SIG-M5 treated with dmso at 0.1 percent for 504 hours (cell line): ENCODE results near the gene KBTBD13.
"Not testable (repeated sequence)": the region's sequence is repeated elsewhere in the genome, so short reads cannot be mapped to it uniquely, and the experiment has no call there.

ENCODE experiments used
- DNase-seq: peaks from one replicate; lab custom pipeline; 2025; ENCODE audit not compliant: unreplicated experiment; lab: John Stamatoyannopoulos, UW

The KBTBD13 gene

DNA sequence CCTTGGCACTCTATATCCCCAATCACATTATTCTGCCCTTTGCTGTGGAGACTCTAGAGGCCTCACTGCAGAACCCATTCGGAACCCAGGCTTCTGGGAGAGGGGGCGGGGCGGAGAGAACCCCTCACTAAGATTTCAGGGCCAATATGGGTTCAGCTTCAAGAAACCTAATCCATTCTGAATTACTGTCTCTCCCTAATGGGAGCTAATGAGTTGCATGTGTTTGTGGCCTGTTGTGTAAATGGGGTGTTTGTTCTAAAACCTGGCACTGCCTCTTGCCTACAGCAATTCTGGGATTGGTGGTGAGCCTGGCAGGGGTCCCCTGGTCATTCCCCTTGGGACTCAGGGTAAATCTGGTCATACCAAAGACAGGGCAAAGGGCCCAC lies 8.2 kb upstream of the KBTBD13 start:
- DNase-seq: no peak

DNA sequence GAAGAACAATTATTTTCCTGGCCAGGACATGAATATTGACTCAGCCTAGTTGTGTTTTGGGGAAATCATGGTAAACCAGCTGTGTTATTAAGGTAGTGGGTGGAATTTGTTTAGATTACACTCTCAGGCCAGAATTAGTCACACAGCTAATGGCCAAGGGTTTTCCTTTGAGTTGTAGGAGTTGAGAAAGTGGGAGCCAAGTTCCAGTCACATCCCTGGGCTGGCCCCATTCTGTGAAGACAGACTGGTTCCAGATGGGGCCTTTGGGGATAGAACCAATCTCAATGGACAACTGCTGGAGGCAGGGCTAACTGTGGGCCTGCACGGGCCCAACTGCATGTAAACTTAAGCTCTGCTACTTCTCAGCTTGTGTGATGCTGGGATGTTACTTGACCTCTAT lies 7.4 kb upstream of the KBTBD13 start:
- no peak for DNase-seq

DNA sequence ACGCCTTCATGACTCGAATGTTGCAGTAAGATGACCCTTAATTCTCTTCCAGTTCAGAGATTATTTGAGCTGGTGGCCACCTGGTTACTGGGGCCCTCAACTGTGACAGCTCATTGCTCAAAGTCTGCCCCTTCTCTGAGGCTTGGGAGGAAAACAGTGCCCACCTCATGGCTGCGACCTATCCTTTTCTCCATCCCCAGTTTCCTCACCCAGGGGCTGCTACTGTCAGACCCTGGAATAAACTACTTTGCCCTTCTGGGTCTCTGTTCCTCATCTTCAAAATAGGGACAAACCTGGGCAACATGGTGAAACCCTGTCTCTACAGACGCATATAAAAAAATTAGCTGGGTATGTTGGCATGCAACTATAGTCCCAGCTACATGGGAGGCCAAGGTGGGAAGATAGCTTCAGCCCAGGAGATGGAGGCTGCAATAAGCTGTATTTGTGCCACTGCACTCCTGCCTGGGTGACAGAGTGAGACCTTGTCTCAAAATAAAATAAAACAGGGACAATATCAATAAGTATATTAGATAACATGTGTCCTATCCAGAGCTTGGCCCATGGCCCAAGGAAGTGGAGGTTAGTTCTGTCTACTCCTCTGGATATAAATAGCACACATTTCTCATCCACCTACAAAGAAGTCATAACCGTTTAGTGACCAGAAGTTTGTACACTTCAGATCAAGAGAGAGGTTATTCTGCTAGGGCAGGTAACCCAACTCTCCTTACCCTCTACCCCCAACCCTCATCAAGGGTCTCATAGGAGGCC lies 6.6 kb upstream of the KBTBD13 start:
- no peak for DNase-seq

DNA sequence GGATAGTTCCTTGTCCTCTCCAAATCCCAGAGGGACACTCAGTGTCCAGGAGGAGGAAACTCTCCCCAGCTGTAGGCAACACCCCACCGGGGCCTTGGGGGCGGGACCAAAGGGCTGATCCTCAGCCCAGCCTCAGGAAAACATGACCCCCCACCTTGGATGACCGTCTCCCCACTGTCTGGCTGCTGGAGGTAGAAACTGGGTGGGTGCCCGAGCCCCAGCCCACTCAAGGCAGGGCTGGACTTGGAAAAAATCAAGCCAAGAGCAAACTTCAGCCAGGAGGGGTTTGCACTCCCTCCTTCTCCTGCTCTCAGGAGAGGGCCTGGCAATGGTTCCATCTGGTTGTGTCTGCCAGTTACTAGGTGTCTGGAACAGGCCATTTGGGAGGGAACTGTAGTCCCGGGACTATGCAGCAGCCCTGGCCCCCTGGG lies 5.2 kb upstream of the KBTBD13 start:
- no peak for DNase-seq

DNA sequence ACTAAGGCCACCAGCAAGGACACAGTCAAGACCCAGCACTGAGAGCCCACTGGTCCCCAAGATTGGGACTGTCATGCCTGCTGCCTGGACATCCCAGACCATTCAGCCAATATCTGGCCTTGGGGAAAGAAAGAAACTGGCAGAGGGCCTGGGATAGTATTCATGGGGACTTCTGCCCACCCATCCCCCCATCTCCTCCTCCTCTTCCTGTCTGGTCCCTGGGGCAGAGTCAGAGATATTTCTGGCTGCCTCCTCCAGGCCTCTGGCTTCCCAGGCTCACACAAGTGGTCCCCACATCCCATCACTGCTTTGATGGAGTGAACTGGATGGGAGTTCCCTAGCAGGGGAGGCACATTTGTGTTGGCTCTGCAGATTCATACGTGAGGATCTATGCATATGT lies 4.5 kb upstream of the KBTBD13 start:
- DNase-seq: no peak

DNA sequence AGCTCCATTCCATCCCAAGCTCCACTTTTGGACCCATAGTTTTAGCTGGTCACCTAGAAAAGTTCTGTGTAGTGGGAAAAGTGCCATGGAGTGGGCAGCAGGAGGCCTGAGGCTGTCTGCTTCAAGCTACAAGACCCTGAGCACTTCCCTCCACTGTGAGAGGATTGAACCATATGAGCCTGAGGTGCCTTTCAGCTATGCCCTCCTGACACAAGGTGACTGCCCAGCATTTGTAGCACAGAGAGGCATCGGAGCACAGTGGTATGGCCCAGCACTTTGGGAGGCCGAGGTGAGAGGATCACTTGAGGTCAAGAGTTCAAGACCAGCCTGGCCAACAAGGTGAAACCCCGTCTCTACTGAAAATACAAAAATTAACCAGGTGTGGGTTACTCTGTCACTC lies 3.9 kb upstream of the KBTBD13 start:
- no peak for DNase-seq

DNA sequence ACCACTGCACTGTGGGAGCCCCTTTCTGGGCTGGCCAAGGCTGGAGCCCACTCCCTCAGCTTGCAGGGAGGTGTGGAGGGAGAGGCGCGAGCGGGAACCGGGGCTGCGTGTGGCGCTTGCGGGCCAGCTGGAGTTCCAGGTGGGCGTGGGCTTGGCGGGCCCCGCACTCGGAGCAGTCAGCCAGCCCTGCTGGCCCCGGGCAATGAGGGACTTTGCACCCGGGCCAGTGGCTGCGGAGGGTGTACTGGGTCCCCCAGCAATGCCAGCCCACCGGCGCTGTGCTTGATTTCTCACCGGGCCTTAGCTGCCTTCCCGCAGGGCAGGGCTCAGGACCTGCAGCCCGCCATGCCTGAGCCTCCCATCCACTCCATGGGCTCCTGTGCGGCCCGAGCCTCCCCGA lies 1.6 kb upstream of the KBTBD13 start:
- DNase-seq: not testable (repeated sequence)

DNA sequence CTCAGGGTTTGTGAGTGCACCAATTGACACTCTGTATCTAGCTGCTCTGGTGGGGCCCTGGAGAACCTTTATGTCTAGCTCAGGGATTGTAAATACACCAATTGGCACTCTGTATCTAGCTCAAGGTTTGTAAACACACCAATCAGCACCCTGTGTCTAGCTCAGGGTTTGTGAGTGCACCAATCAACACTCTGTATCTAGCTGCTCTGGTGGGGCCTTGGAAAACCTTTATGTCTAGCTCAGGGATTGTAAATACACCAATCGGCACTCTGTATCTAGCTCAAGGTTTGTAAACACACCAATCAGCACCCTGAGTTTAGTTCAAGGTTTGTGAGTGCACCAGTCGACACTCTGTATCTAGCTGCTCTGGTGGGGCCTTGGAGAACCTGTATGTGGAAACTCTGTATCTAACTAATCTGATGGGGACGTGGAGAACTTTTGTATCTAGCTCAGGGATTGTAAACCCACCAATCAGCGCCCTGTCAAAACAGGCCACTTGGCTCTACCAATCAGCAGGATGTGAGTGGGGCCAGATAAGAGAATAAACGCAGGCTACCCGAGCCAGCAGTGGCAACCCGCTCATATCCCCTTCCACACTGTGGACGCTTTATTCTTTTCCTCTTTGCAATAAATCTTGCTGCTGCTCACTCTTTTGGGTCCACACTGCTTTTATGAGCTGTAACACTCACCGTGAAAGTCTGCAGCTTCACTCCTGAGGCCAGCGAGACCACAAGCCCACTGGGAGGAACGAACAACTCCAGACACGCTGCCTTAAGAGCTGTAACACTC lies 745 bp upstream of the KBTBD13 start:
- DNase-seq: not testable (repeated sequence)

DNA sequence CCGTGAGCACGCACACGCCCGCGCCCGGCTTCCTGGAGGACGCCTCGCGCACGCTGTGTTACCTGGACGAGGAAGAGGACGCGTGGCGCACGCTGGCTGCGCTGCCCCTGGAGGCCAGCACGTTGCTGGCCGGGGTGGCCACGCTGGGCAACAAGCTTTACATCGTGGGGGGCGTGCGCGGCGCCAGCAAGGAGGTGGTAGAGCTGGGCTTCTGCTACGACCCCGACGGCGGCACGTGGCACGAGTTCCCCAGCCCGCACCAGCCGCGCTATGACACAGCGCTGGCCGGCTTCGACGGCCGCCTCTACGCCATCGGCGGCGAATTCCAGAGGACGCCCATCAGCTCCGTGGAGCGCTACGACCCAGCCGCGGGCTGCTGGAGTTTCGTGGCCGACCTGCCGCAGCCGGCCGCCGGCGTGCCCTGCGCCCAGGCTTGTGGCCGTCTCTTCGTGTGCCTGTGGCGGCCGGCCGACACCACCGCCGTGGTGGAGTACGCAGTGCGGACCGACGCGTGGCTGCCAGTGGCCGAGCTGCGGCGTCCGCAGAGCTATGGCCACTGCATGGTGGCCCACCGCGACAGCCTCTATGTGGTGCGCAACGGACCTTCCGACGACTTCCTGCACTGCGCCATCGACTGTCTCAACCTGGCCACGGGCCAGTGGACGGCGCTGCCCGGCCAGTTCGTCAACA lies 890 bp downstream of the KBTBD13 start:
- no peak for DNase-seq

DNA sequence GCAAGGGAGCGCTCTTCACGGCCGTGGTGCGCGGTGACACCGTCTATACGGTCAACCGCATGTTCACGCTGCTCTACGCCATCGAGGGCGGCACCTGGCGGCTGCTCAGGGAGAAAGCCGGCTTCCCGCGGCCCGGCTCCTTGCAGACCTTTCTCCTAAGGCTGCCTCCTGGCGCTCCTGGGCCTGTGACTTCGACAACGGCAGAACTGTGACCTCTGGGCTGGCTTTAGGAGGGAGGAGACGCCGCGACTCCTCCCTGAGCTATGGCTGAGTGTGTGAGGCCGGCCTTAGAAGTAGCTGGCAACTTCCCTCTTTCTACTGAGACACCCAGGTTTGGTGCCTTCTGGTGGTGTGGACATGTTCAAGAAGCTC lies 1.4 kb downstream of the KBTBD13 start:
- DNase-seq: no peak

DNA sequence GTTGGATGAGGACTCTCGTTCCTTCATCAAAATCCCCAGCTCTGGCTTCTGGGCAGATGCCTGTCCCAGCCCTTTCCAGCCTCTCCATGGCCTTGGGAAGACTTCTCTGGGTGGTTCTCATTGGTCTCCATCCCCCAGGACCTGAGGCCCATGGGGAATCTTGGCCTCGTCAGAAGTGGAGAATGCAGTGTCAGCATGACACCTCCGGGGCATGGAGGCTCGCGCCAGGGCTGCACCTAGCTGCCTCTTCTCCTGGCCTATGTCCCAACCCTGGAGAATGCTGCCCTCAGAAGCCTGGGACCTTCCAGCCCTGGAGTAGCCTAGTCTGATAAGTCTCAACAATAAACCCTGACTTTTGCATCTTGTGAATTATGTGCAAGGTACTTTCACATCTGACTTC lies 3.0 kb downstream of the KBTBD13 start:
- DNase-seq: no peak

DNA sequence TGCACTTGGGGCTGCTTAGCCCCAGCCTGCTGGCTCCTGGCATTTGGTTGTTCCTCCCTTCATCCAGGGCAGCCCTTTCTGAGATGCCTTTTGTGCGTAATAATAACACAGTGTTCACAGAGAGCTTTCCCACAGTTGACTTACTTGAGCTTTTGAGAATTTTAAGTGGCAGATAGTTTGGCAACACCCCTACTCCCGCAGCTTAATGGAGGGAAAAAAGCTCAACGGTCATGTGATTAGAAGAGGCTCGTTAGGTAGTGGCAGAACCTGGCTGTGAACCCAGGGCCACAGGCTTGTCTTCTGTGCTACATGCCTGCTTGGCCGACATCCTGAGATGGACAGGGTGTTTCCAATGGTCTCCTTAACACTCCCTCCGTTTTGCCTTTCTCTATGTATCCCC lies 4.7 kb downstream of the KBTBD13 start:
- DNase-seq: no peak

DNA sequence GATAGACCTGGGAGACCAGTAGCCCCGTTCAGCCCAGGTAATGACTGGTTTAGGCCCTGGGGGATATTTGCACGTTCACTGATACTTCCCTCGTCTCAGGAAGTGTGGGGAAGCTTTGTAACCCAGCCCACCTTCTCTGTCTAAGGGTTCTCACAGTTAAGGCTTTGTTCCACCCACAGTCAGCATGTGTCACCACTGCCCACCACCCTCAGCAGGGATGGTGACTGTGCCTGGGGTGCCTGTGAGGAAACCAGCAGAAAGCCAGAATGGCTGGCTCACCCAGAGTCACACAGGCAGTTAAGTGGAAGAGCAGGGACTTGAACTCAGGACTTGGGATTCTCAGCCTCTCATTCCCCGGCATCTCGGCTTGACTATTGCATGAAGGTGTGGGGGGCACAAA lies 5.2 kb downstream of the KBTBD13 start:
- DNase-seq: no peak

DNA sequence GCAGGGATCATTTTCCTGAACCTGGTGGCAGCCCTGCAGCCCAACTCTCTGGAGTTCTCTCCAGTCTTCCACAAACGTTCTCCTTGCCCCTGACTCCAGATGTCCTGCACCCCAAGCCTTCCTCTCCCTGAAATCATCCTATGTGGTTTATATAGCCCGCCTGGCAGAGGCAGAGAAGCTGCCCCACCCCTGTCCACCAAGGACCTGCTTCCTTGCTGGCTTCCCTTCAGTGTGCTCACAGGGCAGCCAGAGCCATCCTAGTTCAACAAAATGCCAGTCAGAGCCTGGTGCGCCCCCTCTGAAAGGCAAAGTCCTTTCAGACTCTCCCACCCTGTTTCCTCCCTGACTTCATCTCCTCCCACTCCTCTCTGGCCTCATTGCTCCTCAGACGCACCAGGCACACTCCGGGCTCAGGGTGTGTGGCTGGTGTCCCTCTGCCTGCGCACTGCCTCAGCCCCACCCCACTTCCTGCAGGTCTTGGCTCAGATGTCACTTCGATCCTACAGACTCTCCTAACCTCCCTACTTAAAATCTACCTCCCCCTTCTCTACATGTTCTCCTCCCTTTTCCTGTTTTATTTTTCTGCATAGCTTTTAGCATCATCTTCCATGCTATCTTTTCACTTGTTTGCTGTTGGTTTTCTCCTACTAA lies 5.9 kb downstream of the KBTBD13 start:
- DNase-seq: no peak

DNA sequence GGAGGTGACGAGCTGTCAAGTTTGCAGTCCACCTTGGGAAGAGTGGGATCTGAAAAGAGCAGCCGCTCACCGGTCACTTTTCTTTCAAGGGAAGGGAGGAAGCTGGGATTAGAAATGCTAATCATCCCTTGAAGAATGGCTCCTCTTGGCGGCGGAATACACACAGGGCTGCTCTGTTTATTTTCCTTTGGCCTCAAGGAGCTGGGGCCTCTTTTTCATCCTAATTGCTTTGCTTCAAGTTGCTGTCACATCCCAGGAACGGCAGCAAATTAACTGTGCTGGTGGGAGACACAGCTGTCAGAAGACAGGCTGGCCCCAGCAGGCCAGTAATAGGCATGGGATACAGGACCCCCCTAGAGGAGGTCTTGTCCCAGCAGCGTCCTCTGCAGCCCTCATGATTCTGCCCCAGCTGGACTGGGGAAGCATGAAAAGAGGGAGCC lies 6.7 kb downstream of the KBTBD13 start:
- DNase-seq: no peak

DNA sequence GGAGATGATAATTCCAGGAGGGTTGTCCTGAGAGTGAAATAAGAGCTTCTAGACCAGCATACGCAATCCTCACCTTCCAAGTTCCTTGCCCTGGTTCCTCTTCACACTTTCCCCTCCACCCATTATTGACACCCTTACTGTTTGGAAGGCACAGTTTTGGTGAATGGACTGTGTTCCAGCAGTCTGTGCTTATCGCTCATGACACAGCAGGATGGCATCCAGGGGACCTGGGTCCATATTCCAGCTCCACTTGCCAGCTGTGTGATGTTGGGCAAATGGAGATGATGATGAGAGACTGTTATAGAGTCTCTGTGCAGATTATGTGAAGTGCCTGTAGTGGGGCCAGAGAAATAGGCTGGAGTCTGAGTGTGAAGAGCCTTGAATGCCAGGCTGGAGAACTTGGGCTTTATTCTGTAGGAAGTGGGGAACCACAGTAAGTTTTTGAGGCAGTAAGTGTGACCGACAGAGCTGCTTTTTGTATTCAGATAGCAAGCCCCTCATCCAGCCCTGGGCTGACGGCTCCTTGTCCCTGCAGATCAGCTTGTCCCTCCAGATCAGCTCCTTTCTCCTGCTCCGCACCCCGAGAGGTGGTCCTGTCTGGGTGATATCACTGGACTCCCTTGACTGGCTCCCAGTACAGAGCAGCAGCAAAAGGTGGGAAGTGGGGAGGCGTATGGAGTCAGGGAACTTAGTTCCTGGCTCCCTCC lies 8.1 kb downstream of the KBTBD13 start:
- no peak for DNase-seq

DNA sequence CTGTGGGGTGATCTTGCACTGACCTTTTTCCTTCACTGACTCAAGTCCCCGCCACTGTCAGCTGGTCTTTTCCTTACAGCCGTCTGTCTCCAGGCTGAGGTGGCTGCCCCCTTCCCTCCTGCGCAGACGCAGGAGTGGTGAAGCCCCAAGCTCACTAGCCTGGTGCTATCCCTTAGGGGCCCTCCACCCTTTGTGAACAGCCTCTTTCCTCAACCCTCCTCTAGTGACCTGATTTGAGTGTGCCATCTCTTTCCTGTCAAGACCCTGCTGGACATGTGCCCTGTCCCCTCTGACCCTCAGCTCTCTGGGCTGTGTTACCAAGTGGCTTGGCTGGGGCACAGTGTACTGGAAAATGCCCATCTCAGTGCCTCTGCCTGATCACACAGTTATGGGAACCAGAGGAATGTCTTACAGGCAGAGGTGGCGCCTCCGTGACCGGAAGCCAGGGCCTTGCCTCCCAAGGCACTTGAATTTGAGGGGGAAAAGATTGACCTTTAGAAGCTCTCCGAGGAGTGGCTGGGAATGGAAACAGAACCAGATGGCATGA lies 8.7 kb downstream of the KBTBD13 start:
- DNase-seq: no peak

DNA sequence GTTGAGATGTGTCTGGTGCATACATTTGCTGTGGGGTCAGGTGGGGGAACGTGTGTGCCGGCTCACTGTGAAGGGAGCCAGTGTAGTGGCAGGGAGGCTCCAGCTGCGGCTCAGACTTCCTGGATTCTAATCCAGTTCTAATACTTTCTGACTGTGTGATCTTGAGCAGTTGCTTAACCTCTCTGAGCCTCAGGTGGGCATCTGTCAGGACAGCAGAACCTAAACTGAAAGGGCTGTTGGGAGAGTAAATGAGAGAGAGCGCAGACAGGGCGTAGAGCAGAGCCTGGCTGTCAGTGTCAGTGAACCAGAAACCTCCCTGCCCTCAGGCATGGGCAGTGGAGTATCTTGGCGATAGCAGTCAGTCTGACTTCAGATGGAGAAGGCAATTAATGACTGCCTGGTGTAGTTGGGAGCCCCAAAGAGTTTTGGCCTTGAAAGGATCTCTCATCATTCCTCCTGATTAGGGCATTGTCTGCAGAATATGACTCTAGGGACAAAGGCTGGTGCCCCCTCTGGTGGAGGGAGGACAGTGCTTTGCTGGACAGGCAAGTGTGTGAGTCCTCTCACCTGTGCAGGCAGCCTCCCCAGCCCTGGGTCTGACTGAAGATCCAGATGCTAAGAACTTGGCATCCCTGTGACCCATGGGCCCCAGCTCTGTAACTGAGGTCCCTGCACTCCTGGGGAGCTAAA lies 9.6 kb downstream of the KBTBD13 start:
- DNase-seq: peak; percentile 10

DNA sequence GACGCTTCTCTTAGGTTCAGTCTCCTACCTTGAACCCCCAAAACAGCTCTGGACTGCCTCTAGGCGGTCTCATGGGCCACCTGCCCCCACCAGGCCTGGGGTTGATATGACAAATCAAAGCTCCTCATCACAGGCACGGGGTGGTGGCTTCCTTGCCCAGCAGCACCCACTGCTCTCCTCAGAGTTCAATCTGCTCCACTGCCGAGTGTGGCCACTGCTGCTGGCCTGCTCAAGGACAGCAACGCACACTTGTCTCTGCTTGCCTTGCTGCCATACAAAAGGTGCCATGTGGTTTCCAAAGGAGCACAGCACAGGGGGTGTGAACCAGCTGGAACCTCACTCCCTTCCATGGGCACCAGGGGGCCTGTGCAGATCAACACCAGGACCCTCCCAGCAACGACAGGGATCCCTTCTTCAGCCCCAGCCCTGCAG lies 10.2 kb downstream of the KBTBD13 start:
- no peak for DNase-seq

DNA sequence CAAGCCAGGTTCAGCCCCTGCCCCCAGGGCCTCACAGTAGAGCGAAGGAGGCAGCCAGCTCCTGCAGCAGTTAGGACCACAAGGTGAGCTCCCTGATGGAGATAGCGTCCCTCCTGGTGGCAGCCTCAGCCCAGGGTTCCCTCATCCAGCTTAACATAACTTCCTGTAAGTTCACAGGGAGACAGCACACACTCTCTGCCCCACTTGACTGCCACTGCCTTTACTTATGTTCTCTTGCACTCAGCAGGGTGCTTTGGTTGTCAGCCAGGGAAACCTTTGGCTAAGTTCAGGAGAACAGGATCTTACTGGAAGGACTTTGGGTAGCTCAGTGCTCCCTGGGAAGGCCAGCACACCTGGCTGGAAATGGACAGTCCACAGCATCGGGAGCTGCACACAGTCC lies 10.9 kb downstream of the KBTBD13 start:
- no peak for DNase-seq
